Transverse colon (tissue), 4 donors: Measurements from ENCODE around the gene RTP2. TPM values are rescaled to one million over a fixed set of nuclear protein-coding genes. Genes with fewer than 3 reads are reported as not detected.
A peak's percentile ranks its signal among the peaks of the same experiment; 100 is the strongest.

Experiments
- DNase-seq: peaks from one replicate; pipeline ENCODE4 v3.0.0-alpha.2; 2019
- H3K27ac ChIP-seq, 4 donors: fragments of 200-600 bp; sonication (generic); 2 replicates each; pipeline ENCODE4 v1.5.1; 2016 to 2018; ENCODE audit warnings: inconsistent platforms in 4 of 4
- H3K27me3 ChIP-seq: fragments of 200-600 bp; sonication (generic); 2 replicates; pipeline ENCODE4 v1.5.1; 2017; ENCODE audit warnings: inconsistent platforms
- H3K36me3 ChIP-seq, 4 donors: fragments of 200-600 bp; sonication (generic); 2 replicates each; pipeline ENCODE4 v1.5.1; 2017 to 2019; ENCODE audit warnings: inconsistent platforms in 4 of 4
- H3K4me1 ChIP-seq, 4 donors: fragments of 200-600 bp; sonication (generic); 2 replicates each; pipeline ENCODE4 v1.5.1; 2017 to 2020; ENCODE audit warnings: inconsistent platforms in 4 of 4
- H3K4me3 ChIP-seq, 4 donors: fragments of 200-600 bp; sonication (generic); 1 replicate in 1 of 4; 2 replicates in 3 of 4; pipeline versions ENCODE4 v1.5.1 to v1.6.1; 2017 to 2019; ENCODE audit warnings: inconsistent platforms in 4 of 4
- H3K9me3 ChIP-seq, 2 donors: fragments of 200-600 bp; sonication (generic); 2 replicates each; pipeline ENCODE4 v1.5.1; 2017 to 2019; ENCODE audit warnings: inconsistent platforms in 2 of 2
- CTCF ChIP-seq, 5 experiments: fragments of 200-600 bp in 3 of 5; fragments of 450-650 bp in 2 of 5; sonication (generic) in 3 of 5; IDR thresholded peaks; 1 replicate in 2 of 5; 2 replicates in 3 of 5; pipeline ENCODE4 v1.5.1; 2016 to 2017; ENCODE audit warnings: antibody characterized with exemption in 5 of 5, inconsistent platforms in 3 of 5, mild to moderate bottlenecking in 2 of 5, moderate library complexity in 1 of 5
- EP300 ChIP-seq: sonication (generic); formaldehyde crosslinking; IDR thresholded peaks from one replicate; pipeline ENCODE4 v1.6.1; 2017; ENCODE audit warnings: antibody characterized with exemption, low read depth
- POLR2A ChIP-seq: fragments of 450-650 bp; IDR thresholded peaks from one replicate; pipeline ENCODE4 v1.6.1; 2016; ENCODE audit warnings: antibody characterized with exemption, mild to moderate bottlenecking, moderate library complexity
- POLR2AphosphoS5 ChIP-seq, 3 donors: sonication (generic); formaldehyde crosslinking; IDR thresholded peaks; one replicate each; pipeline ENCODE4 v1.6.1; 2016; ENCODE audit warnings: antibody characterized with exemption in 3 of 3
- WGBS, 2 donors: methylation state at CpG; one replicate each; pipeline ENCODE4 v1.1.5; 2018; ENCODE audit warnings: low coverage in 1 of 2; 5-methylcytosine and 5-hydroxymethylcytosine counted together
- in situ Hi-C, 4 donors: fragments of 200-750 bp; cut with MboI; loops; one replicate each; pipeline versions ENCODE4 v1.15.0 to v1.15.1; 2017; ENCODE audit warnings: low sequenced_read_pairs in 3 of 4, low pct_ligation_motif_present in 1 of 4, low pct_unique_long_range_greater_than_20kb in 1 of 4
- intact Hi-C: fragments of 100-400 bp; cut with DNase I; formaldehyde crosslinking; loops from one replicate; pipeline ENCODE4 v1.15.1; 2023; ENCODE audit warnings: low total_unique reads
- total RNA-seq, 4 donors: library from RNA; depleted of rRNA; stranded (reverse); fragments of >200 nt; gene quantifications; one replicate each; pipeline ENCODE4 v1.1.0, GENCODE V29; 2016

Gene RTP2
- total RNA-seq, 4 donors from 2014 or later = not detected

GRCh38 chr3:187720337-187720670 is 17.9 kb upstream of the RTP2 start:
- Histone ChIP-seq H3K27me3 (no peaks in the 10 kb centered on the region), H3K9me3 (no peaks in the 10 kb centered on the region), H3K4me3 (no peak overlapping the region), H3K27ac (peak overlapping the region in 3 of 4 donors; percentile 32 to 53 (median 51)), H3K36me3 (peaks cover 0 to 46% (median 10%) of the 10 kb centered on the region in 4 donors), H3K4me1 (peaks cover 0 to 4% (median 0%) of the 10 kb centered on the region in 4 donors)
- intact Hi-C loops = no loop called here
- 98% methylated on average over 2 of the region's 2 CpGs; no CpG with 5 or more reads in 1 of the 2 donors for WGBS, 2 donors
- no peak for DNase-seq
- TF ChIP-seq EP300 = no peak
- no peak for TF ChIP-seq POLR2AphosphoS5 (IDR thresholded peaks at IDR 0.05)
- no peak for TF ChIP-seq POLR2A
- no peak for TF ChIP-seq CTCF (IDR thresholded peaks at IDR 0.05)
- in situ Hi-C loops = no loop called here

GRCh38 chr3:187719628-187720336 is 17.4 kb upstream of the RTP2 start:
- in situ Hi-C loops (no loop called here), intact Hi-C loops (no loop called here)
- no peak for DNase-seq
- Histone ChIP-seq H3K36me3 (peaks cover 0 to 40% (median 7%) of the 10 kb centered on the region in 4 donors), H3K27ac (peak overlapping the region in 3 of 4 donors; percentile 32 to 53 (median 51)), H3K27me3 (no peaks in the 10 kb centered on the region), H3K4me3 (no peak overlapping the region), H3K4me1 (peaks cover 0 to 4% (median 0%) of the 10 kb centered on the region in 4 donors), H3K9me3 (no peaks in the 10 kb centered on the region)
- 50 to 60% methylated on average over 1 to 6 of the region's 6 CpGs for WGBS, 2 donors
- TF ChIP-seq POLR2A (no peak), CTCF (IDR thresholded peaks at IDR 0.05) (no peak), EP300 (no peak), POLR2AphosphoS5 (IDR thresholded peaks at IDR 0.05) (no peak)

DNA sequence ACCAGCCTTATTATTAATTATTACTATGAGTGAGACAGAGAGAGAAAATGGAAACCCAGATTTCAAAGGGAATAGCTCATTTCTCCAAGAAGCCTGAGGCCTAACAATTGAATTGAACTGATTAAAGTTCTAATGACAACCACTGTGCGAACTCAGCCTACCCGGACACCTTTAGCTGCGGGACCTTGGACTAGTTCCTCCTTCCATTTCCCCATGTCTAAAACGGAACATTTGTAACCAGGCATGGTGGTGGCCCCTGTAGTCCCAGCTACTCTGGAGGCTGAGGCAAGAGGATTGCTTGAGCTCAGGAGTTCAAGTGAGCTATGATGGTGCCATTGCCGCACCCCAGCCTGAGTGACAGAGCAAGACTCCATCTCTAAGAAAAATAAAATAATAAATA is 16.4 kb upstream of the RTP2 start:
- in situ Hi-C loops = no loop called here
- H3K27ac ChIP-seq = no peak overlapping the region
- DNase-seq = no peak
- peaks cover 0 to 9% (median 0%) of the 10 kb centered on the region in 4 donors for H3K4me1 ChIP-seq
- no peaks in the 10 kb centered on the region for H3K9me3 ChIP-seq
- no peak for TF ChIP-seq EP300
- TF ChIP-seq POLR2AphosphoS5 (IDR thresholded peaks at IDR 0.05) = no peak
- TF ChIP-seq CTCF (IDR thresholded peaks at IDR 0.05) = no peak
- no peak for TF ChIP-seq POLR2A
- H3K36me3 ChIP-seq = peaks cover 0 to 32% (median 6%) of the 10 kb centered on the region in 4 donors
- H3K27me3 ChIP-seq = no peaks in the 10 kb centered on the region
- H3K4me3 ChIP-seq = no peak overlapping the region
- WGBS, 2 donors = 97% methylated on average over 5 of the region's 5 CpGs; no CpG with 5 or more reads in 1 of the 2 donors
- intact Hi-C loops = no loop called here

DNA sequence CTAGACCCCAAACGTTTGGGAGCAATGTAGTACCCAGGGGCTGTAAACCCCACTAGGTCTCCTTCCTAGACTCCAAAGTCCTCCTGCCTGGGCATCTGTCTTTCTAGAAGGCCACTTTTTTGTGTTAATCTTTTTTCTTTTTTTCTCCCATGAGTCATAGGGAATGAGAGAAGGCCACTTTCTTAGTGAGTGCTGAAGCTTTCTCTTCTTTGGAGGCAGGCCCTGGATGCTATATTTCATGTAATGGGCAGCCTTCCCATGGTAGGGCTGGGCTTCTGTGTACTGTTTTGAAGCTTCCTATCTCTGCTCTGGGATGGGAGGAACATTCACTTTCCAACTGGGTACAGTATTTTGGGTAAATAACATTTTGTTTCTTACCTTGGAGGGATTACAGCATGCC is 15.2 kb upstream of the RTP2 start:
- Histone ChIP-seq H3K4me1 (peaks cover 0 to 10% (median 0%) of the 10 kb centered on the region in 4 donors), H3K27ac (no peak overlapping the region), H3K27me3 (no peaks in the 10 kb centered on the region), H3K9me3 (no peaks in the 10 kb centered on the region), H3K36me3 (peaks cover 0 to 20% (median 4%) of the 10 kb centered on the region in 4 donors), H3K4me3 (no peak overlapping the region)
- in situ Hi-C loops = no loop called here
- no peak for TF ChIP-seq POLR2A
- no peak for TF ChIP-seq POLR2AphosphoS5 (IDR thresholded peaks at IDR 0.05)
- TF ChIP-seq CTCF (IDR thresholded peaks at IDR 0.05) = no peak
- no peak for TF ChIP-seq EP300
- WGBS, 2 donors = 14 to 35% methylated on average over 1 of the region's 1 CpG
- intact Hi-C loops = no loop called here
- no peak for DNase-seq
